H9 (cell line): Measurements from ENCODE around the gene ARPC1B. TPM values are rescaled to one million over a fixed set of nuclear protein-coding genes. Genes with fewer than 3 reads are reported as not detected.
"Not testable (repeated sequence)": the region's sequence is repeated elsewhere in the genome, so short reads cannot be mapped to it uniquely, and the experiment has no call there.

Source experiments
- DNase-seq: peaks from one replicate; pipeline ENCODE4 v3.0.0-alpha.2; 2017
- H2AFZ ChIP-seq: one replicate; pipeline ENCODE4 v1.6.1; 2013; ENCODE audit warnings: mild to moderate bottlenecking, low read length, control low read depth, moderate library complexity
- H2AK5ac ChIP-seq: 2 replicates; pipeline ENCODE4 v1.6.1; 2013; ENCODE audit warnings: low read length, control low read depth, mixed read lengths; ENCODE audit not compliant: insufficient read length
- H2BK120ac ChIP-seq: one replicate; pipeline ENCODE4 v1.6.1; 2013; ENCODE audit warnings: low read depth, mild to moderate bottlenecking, low read length, control low read depth, inconsistent platforms; ENCODE audit not compliant: poor library complexity, severe bottlenecking
- H2BK12ac ChIP-seq: 2 replicates; pipeline ENCODE4 v1.6.1; 2013; ENCODE audit warnings: low read length, control low read depth, mixed read lengths, low read depth; ENCODE audit not compliant: insufficient read length
- H2BK15ac ChIP-seq: 2 replicates; pipeline ENCODE4 v1.6.1; 2013; ENCODE audit warnings: low read depth, low read length, control low read depth
- H2BK20ac ChIP-seq: one replicate; pipeline ENCODE4 v1.6.1; 2013; ENCODE audit warnings: low read depth, mild to moderate bottlenecking, low read length, control low read depth, inconsistent platforms; ENCODE audit not compliant: poor library complexity, severe bottlenecking
- H2BK5ac ChIP-seq: 2 replicates; pipeline ENCODE4 v1.6.1; 2013; ENCODE audit warnings: low read length, control low read depth, mixed read lengths; ENCODE audit not compliant: insufficient read length
- H3K14ac ChIP-seq: 2 replicates; pipeline ENCODE4 v1.6.1; 2013; ENCODE audit warnings: low read length, control low read depth; ENCODE audit not compliant: insufficient read depth
- H3K18ac ChIP-seq: 2 replicates; pipeline ENCODE4 v1.6.1; 2013; ENCODE audit warnings: low read depth, mild to moderate bottlenecking, mixed read lengths, low read length, control low read depth; ENCODE audit not compliant: insufficient read length
- H3K23ac ChIP-seq: 2 replicates; pipeline ENCODE4 v1.6.1; 2013; ENCODE audit warnings: low read length, control low read depth, mixed read lengths, low read depth; ENCODE audit not compliant: insufficient read length
- H3K23me2 ChIP-seq: 2 replicates; pipeline ENCODE4 v1.6.1; 2013; ENCODE audit warnings: low read depth, mild to moderate bottlenecking, mixed read lengths, low read length, control low read depth; ENCODE audit not compliant: insufficient read length, poor library complexity, severe bottlenecking
- H3K27ac ChIP-seq: 2 replicates; pipeline ENCODE4 v1.5.1; 2013; ENCODE audit warnings: low read length, control low read depth, mixed read lengths, low read depth; ENCODE audit not compliant: insufficient read length
- H3K27me3 ChIP-seq: 2 replicates; pipeline ENCODE4 v1.6.1; 2013; ENCODE audit warnings: low read length, control low read depth, inconsistent platforms; ENCODE audit not compliant: insufficient read depth
- H3K4ac ChIP-seq: 2 replicates; pipeline ENCODE4 v1.6.1; 2013; ENCODE audit warnings: low read depth, mild to moderate bottlenecking, control low read depth, inconsistent platforms, low read length, moderate library complexity
- H3K4me1 ChIP-seq: 2 replicates; pipeline ENCODE4 v1.6.1; 2013; ENCODE audit warnings: low read length, control low read depth, inconsistent platforms; ENCODE audit not compliant: insufficient read depth
- H3K4me2 ChIP-seq: 2 replicates; pipeline ENCODE4 v1.6.1; 2013; ENCODE audit warnings: low read length, control low read depth, mixed read lengths; ENCODE audit not compliant: insufficient read length, insufficient read depth
- H3K56ac ChIP-seq: 2 replicates; pipeline ENCODE4 v1.6.1; 2013; ENCODE audit warnings: low read depth, mild to moderate bottlenecking, mixed read lengths, low read length, control low read depth; ENCODE audit not compliant: insufficient read length
- H3K79me1 ChIP-seq: 2 replicates; pipeline ENCODE4 v1.6.1; 2013; ENCODE audit warnings: low read depth, mild to moderate bottlenecking, moderate library complexity, low read length, control low read depth, inconsistent platforms; ENCODE audit not compliant: insufficient read depth, poor library complexity, severe bottlenecking
- H3K79me2 ChIP-seq: 2 replicates; pipeline ENCODE4 v1.6.1; 2013; ENCODE audit warnings: low read length, control low read depth, inconsistent platforms; ENCODE audit not compliant: insufficient read depth
- H3K9ac ChIP-seq: 2 replicates; pipeline ENCODE4 v1.6.1; 2013; ENCODE audit warnings: low read length, control low read depth, mixed read lengths; ENCODE audit not compliant: insufficient read length; ENCODE audit errors: extremely low read depth
- H3K9me3 ChIP-seq: one replicate; pipeline ENCODE4 v1.6.1; 2013; ENCODE audit warnings: low read depth, low read length, inconsistent platforms; ENCODE audit not compliant: control insufficient read depth
- H3T11ph ChIP-seq: one replicate; pipeline ENCODE4 v1.6.1; 2013; ENCODE audit warnings: mild to moderate bottlenecking, low read length, control low read depth, inconsistent platforms
- H4K20me1 ChIP-seq: one replicate; pipeline ENCODE4 v1.6.1; 2013; ENCODE audit not compliant: control insufficient read depth, insufficient read length, insufficient read depth
- H4K5ac ChIP-seq: 2 replicates; pipeline ENCODE4 v1.6.1; 2013; ENCODE audit warnings: low read depth, mild to moderate bottlenecking, mixed read lengths, low read length, control low read depth; ENCODE audit not compliant: insufficient read length
- H4K8ac ChIP-seq: replicated peaks from 2 replicates; pipeline ENCODE4 v1.6.1; 2013; ENCODE audit warnings: low read length, control low read depth, mixed read lengths, low read depth; ENCODE audit not compliant: insufficient read length
- H4K91ac ChIP-seq: 2 replicates; pipeline ENCODE4 v1.6.1; 2013; ENCODE audit warnings: low read depth, mild to moderate bottlenecking, moderate library complexity, mixed read lengths, low read length, control low read depth; ENCODE audit not compliant: insufficient read length
- H3K27ac Mint-ChIP-seq, 3 experiments: 2 replicates in 2 of 3; 3 replicates in 1 of 3; pipeline ENCODE4 v1.8.0; 2020 to 2021; ENCODE audit warnings: mixed read lengths in 3 of 3, mild to moderate bottlenecking in 1 of 3, moderate library complexity in 1 of 3
- H3K27me3 Mint-ChIP-seq: 2 replicates; pipeline ENCODE4 v1.8.0; 2021; ENCODE audit warnings: low read depth, mild to moderate bottlenecking, moderate library complexity, mixed read lengths
- H3K36me3 Mint-ChIP-seq, 3 experiments: 2 replicates in 2 of 3; 3 replicates in 1 of 3; pipeline ENCODE4 v1.8.0; 2020 to 2021; ENCODE audit warnings: low read depth in 3 of 3, mixed read lengths in 3 of 3; ENCODE audit not compliant: insufficient read depth in 1 of 3
- H3K4me1 Mint-ChIP-seq, 2 experiments: 2 replicates each; pipeline ENCODE4 v1.8.0; 2020; ENCODE audit warnings: mixed read lengths in 2 of 2
- H3K4me3 Mint-ChIP-seq, 2 experiments: 2 replicates in 1 of 2; 3 replicates in 1 of 2; pipeline ENCODE4 v1.8.0; 2020 to 2021; ENCODE audit warnings: mild to moderate bottlenecking in 2 of 2, mixed read lengths in 2 of 2, moderate library complexity in 1 of 2
- H3K9me3 Mint-ChIP-seq, 2 experiments: 2 replicates in 1 of 2; 3 replicates in 1 of 2; pipeline ENCODE4 v1.8.0; 2020; ENCODE audit warnings: mild to moderate bottlenecking in 2 of 2, mixed read lengths in 2 of 2, moderate library complexity in 1 of 2
- CTCF ChIP-seq: fragments of 200-600 bp; sonication (generic); conservative IDR thresholded peaks from 3 replicates; pipeline ENCODE4 v1.8.0; 2021; ENCODE audit warnings: antibody characterized with exemption, mild to moderate bottlenecking
- WGBS: extraction: QIAGEN DNeasy Blood & Tissue Kit; methylation state at CpG from one replicate; pipeline ENCODE4 v1.1.7; 2013; ENCODE audit warnings: missing lambda C conversion rate, low lambda C conversion rate, mixed read lengths; ENCODE audit not compliant: insufficient read length; ENCODE audit errors: extremely low coverage; 5-methylcytosine and 5-hydroxymethylcytosine counted together
- total RNA-seq: library from RNA; stranded (reverse); gene quantifications from 2 replicates; pipeline ENCODE4 v1.2.1, GENCODE V29; 2021

ARPC1B gene
- total RNA-seq, 1 experiment from 2014 or later = 56.3 TPM

- H3T11ph ChIP-seq = no peak overlapping the region
- H3K4me1 ChIP-seq = no peaks in the 10 kb centered on the region
- H4K8ac ChIP-seq = no peak overlapping the region
- H3K56ac ChIP-seq = no peak overlapping the region
- H3K18ac ChIP-seq = no peak overlapping the region
- WGBS = no CpG with 5 or more reads among the region's 16 CpGs
- H2BK20ac ChIP-seq = no peak overlapping the region
- no peak overlapping the region for H3K4me3 Mint-ChIP-seq
- H2BK15ac ChIP-seq = no peak overlapping the region
- no peak for DNase-seq
- no peaks in the 10 kb centered on the region for H3K9me3 ChIP-seq
- peaks cover 18 to 62% (median 45%) of the 10 kb centered on the region in 3 experiments; a peak in 6 of 7 replicates for H3K36me3 Mint-ChIP-seq
- H2BK5ac ChIP-seq = no peak overlapping the region
- H3K4ac ChIP-seq = no peak overlapping the region
- H3K27me3 ChIP-seq = no peaks in the 10 kb centered on the region
- H3K27ac ChIP-seq = no peak overlapping the region
- H2BK12ac ChIP-seq = no peak overlapping the region
- no peaks in the 10 kb centered on the region for H3K79me1 ChIP-seq
- peaks cover 3 to 6% of the 10 kb centered on the region in 2 experiments; a peak in 3 of 4 replicates for H3K4me1 Mint-ChIP-seq
- no peaks in the 10 kb centered on the region for H3K23me2 ChIP-seq
- H2AK5ac ChIP-seq = no peak overlapping the region
- no peak overlapping the region for H3K23ac ChIP-seq
- H2BK120ac ChIP-seq = no peak overlapping the region
- no peaks in the 10 kb centered on the region for H4K20me1 ChIP-seq
- no peaks in the 10 kb centered on the region for H3K79me2 ChIP-seq
- H3K27ac Mint-ChIP-seq = peak overlapping the region; percentile 5 to 79 (median 25); a peak in 3 of 7 replicates
- H2AFZ ChIP-seq = no peak overlapping the region
- no peak overlapping the region for H4K5ac ChIP-seq
- H4K91ac ChIP-seq = no peak overlapping the region
- H3K14ac ChIP-seq = no peak overlapping the region
- no peak overlapping the region for H3K4me2 ChIP-seq
- no peak overlapping the region for H3K9ac ChIP-seq
- no peaks in the 10 kb centered on the region for H3K9me3 Mint-ChIP-seq
- no peak for TF ChIP-seq CTCF
- no peaks in the 10 kb centered on the region for H3K27me3 Mint-ChIP-seq
These were observed 16.6 kb upstream of the ARPC1B start for GRCh38 chr7:99357701-99358490.

GRCh38 chr7:99358521-99358920 is 16.0 kb upstream of the ARPC1B start:
- not testable (repeated sequence) for H2BK12ac ChIP-seq, H2BK5ac ChIP-seq, H3K9ac ChIP-seq, H3K27ac Mint-ChIP-seq, H2BK20ac ChIP-seq, DNase-seq, H3K9me3 ChIP-seq, H3K27ac ChIP-seq, H4K5ac ChIP-seq, H3K14ac ChIP-seq, H3K56ac ChIP-seq, H4K91ac ChIP-seq, H3K9me3 Mint-ChIP-seq, H3K18ac ChIP-seq, H4K20me1 ChIP-seq, H3K23me2 ChIP-seq, H3K27me3 Mint-ChIP-seq, H3K4me2 ChIP-seq, H3K27me3 ChIP-seq, H2BK15ac ChIP-seq, H3K4me1 Mint-ChIP-seq, H3K79me1 ChIP-seq, H3K4me3 Mint-ChIP-seq, H3T11ph ChIP-seq, H2AK5ac ChIP-seq, H2AFZ ChIP-seq, H3K4me1 ChIP-seq, H2BK120ac ChIP-seq, H3K79me2 ChIP-seq, H3K23ac ChIP-seq, H4K8ac ChIP-seq, H3K4ac ChIP-seq
- no CpG with 5 or more reads among the region's 15 CpGs for WGBS
- peaks cover 18 to 67% (median 51%) of the 10 kb centered on the region in 3 experiments; a peak in 6 of 7 replicates for H3K36me3 Mint-ChIP-seq
